Measurements from ENCODE around the gene ZNF837.

The ZNF837 gene

DNA sequence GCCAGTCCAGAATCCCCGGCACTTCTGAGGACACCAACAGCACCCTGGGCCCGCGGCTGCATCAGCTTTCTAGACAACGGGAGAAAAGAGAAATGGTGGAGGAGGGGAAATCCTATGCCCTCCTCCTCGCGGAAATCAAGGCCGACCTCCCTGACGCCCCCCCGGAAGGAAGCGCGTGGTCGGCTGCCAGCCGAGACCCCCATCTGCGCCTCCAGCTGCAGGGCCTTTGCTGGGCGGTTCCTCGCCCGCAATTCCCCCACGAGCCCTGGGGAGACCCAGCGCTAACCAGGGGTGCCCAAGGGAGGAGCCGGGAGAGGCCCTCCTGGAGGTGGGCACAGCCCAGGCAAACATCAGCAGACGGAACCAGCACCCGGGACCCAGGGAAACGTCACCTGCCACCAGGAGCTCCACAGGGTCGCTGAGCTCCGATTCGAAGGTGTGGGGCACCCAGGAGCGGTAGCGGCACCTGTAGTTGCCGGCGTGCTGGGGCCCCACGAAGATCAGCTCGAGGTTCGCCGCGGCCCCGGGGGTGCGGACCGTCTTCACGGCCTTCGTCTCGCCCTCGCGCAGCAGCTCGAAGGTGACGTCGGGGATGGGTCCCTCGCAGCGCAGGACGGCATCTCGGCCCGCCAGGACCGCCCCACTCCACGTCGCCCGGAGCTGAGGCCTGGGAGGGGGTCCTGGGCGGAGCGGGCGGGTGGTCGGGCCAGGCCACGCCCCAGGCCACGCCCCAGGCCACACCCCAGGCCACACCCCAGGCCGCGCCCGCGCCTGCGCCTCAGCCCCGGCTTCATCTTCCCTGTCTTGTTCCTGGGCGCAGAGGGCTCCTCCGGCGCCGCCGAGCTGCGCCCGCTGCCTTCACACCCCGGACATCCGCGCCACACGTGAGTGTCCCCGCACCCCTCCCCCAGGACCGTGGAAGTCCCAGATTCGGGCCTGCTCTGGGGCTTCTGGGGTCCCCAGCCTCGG lies 33.6 kb downstream of the ZNF837 start:
- peaks cover 9% of the 10 kb centered on the region for H3K27me3 ChIP-seq (ENCODE audit: control insufficient read depth, insufficient read depth, low read length)
- H3K36me3 ChIP-seq (ENCODE audit: control insufficient read depth, insufficient read depth, low read length): no peaks in the 10 kb centered on the region; the same call in 1 of the 2 replicates
- no peaks in the 10 kb centered on the region for H3K9me3 ChIP-seq (ENCODE audit: control insufficient read depth, insufficient read depth, low read length)
- no peak overlapping the region for H3K27ac ChIP-seq (ENCODE audit: low read depth, low read length)
- no peak overlapping the region; the same call in 1 of the 2 replicates for H3K9ac ChIP-seq (ENCODE audit: low read depth, low read length)
- H3K4me3 ChIP-seq (ENCODE audit: low read depth, low read length): peak overlapping the region; percentile 92
- H3K4me1 ChIP-seq (ENCODE audit: control insufficient read depth, insufficient read depth, low read length): no peaks in the 10 kb centered on the region

DNA sequence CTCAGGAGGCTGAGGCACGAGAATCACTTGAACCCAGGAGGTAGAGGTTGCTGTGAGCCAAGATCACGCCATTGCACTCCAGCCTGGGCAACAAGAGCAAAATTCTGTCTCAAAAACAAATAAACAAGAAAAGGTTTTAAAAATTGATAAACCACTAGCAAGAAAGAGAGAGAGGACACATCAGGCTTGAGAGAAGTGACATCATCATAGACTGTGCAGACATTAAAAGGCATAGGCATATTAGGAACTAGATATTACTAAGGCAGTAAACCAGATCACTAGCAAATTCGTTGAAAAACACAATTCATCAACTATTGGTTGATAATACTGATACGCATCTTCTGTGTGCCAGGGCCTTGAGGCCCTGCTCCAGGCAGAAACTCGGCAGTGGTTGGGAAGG lies 35.3 kb downstream of the ZNF837 start:
- Histone ChIP-seq H3K9ac (ENCODE audit: low read depth, low read length) (no peak overlapping the region), H3K4me1 (ENCODE audit: control insufficient read depth, insufficient read depth, low read length) (no peaks in the 10 kb centered on the region), H3K36me3 (ENCODE audit: control insufficient read depth, insufficient read depth, low read length) (no peaks in the 10 kb centered on the region; the same call in 1 of the 2 replicates), H3K9me3 (ENCODE audit: control insufficient read depth, insufficient read depth, low read length) (no peaks in the 10 kb centered on the region), H3K27me3 (ENCODE audit: control insufficient read depth, insufficient read depth, low read length) (peaks cover 9% of the 10 kb centered on the region), H3K27ac (ENCODE audit: low read depth, low read length) (no peak overlapping the region), H3K4me3 (ENCODE audit: low read depth, low read length) (no peak overlapping the region)

DNA sequence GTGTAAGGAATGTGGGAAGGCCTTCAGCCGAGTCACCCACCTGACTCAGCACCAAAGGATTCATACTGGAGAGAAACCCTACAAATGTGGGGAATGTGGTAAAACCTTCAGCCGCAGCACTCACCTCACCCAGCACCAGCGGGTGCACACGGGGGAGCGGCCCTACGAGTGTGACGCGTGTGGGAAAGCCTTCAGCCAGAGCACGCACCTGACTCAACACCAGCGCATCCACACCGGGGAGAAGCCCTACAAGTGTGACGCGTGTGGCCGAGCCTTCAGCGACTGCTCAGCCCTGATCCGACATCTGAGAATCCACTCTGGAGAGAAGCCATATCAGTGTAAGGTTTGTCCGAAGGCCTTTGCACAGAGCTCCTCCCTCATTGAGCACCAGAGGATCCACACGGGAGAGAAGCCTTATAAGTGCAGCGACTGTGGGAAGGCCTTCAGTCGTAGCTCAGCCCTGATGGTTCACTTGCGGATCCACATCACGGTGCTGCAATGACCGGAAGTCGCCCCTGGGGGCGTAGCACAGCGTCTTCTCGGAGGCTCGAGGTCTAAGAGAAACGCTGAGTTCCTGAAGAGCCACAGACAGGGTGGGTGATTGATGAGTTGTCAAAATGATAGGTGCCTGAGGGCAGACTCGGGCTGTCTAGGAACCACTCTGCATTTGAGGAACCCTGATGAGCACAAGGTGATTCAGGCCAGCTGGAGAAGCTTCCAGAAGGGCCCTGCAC lies 41.8 kb downstream of the ZNF837 start:
- Histone ChIP-seq H3K4me1 (ENCODE audit: control insufficient read depth, insufficient read depth, low read length) (no peaks in the 10 kb centered on the region), H3K36me3 (ENCODE audit: control insufficient read depth, insufficient read depth, low read length) (peaks cover 10% of the 10 kb centered on the region; the same call in 1 of the 2 replicates), H3K9ac (ENCODE audit: low read depth, low read length) (no peak overlapping the region), H3K9me3 (ENCODE audit: control insufficient read depth, insufficient read depth, low read length) (no peaks in the 10 kb centered on the region), H3K27ac (ENCODE audit: low read depth, low read length) (no peak overlapping the region), H3K27me3 (ENCODE audit: control insufficient read depth, insufficient read depth, low read length) (no peaks in the 10 kb centered on the region), H3K4me3 (ENCODE audit: low read depth, low read length) (no peak overlapping the region)

DNA sequence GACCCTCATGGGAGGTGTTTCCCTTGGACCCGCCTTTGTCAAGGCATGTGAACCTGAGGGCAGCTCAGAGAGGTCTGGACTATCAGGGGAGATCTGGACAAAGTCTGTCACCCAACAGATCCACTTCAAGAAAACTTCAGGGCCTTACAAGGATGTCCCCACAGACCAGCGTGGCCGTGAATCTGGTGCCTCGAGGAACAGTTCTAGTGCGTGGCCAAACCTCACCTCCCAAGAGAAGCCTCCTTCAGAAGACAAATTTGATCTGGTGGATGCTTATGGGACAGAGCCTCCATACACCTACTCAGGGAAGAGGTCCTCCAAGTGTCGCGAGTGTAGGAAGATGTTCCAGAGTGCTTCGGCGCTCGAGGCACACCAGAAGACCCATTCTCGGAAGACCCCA lies 42.5 kb downstream of the ZNF837 start:
- no peaks in the 10 kb centered on the region for H3K9me3 ChIP-seq (ENCODE audit: control insufficient read depth, insufficient read depth, low read length)
- no peak overlapping the region for H3K27ac ChIP-seq (ENCODE audit: low read depth, low read length)
- H3K4me1 ChIP-seq (ENCODE audit: control insufficient read depth, insufficient read depth, low read length): no peaks in the 10 kb centered on the region
- no peak overlapping the region for H3K9ac ChIP-seq (ENCODE audit: low read depth, low read length)
- H3K27me3 ChIP-seq (ENCODE audit: control insufficient read depth, insufficient read depth, low read length): no peaks in the 10 kb centered on the region
- H3K36me3 ChIP-seq (ENCODE audit: control insufficient read depth, insufficient read depth, low read length): peaks cover 10% of the 10 kb centered on the region; the same call in 1 of the 2 replicates
- H3K4me3 ChIP-seq (ENCODE audit: low read depth, low read length): no peak overlapping the region

- Histone ChIP-seq H3K27me3 (ENCODE audit: control insufficient read depth, insufficient read depth, low read length) (no peaks in the 10 kb centered on the region), H3K27ac (ENCODE audit: low read depth, low read length) (no peak overlapping the region), H3K4me1 (ENCODE audit: control insufficient read depth, insufficient read depth, low read length) (no peaks in the 10 kb centered on the region), H3K9ac (ENCODE audit: low read depth, low read length) (no peak overlapping the region), H3K9me3 (ENCODE audit: control insufficient read depth, insufficient read depth, low read length) (no peaks in the 10 kb centered on the region), H3K4me3 (ENCODE audit: low read depth, low read length) (no peak overlapping the region), H3K36me3 (ENCODE audit: control insufficient read depth, insufficient read depth, low read length) (peaks cover 10% of the 10 kb centered on the region; the same call in 1 of the 2 replicates)
These were observed 44.0 kb downstream of the ZNF837 start for GRCh38 chr19:58336820-58337219.

DNA sequence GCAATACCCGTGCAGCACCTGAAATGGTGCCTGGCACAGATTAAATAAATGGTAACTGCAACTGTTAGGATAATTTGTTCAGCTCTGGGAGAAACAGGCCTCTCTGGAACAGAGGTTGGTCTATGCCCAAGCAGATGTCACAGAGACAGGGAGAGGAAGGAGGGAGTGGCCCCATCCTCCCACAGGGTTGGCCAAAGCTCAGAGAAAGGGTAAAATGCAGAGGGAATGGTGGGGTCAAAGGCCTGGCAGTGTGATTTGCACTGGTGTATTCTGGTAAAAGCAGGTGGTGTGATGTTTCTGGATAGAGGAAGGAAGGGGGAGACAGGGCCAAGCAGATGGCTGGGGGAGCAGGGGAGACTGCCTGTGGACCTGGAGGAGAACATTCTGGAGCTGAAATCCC lies 44.6 kb downstream of the ZNF837 start:
- H3K36me3 ChIP-seq (ENCODE audit: control insufficient read depth, insufficient read depth, low read length): peaks cover 10% of the 10 kb centered on the region; the same call in 1 of the 2 replicates
- no peaks in the 10 kb centered on the region for H3K4me1 ChIP-seq (ENCODE audit: control insufficient read depth, insufficient read depth, low read length)
- H3K9ac ChIP-seq (ENCODE audit: low read depth, low read length): no peak overlapping the region
- no peaks in the 10 kb centered on the region for H3K27me3 ChIP-seq (ENCODE audit: control insufficient read depth, insufficient read depth, low read length)
- H3K9me3 ChIP-seq (ENCODE audit: control insufficient read depth, insufficient read depth, low read length): no peaks in the 10 kb centered on the region
- no peak overlapping the region for H3K4me3 ChIP-seq (ENCODE audit: low read depth, low read length)
- no peak overlapping the region for H3K27ac ChIP-seq (ENCODE audit: low read depth, low read length)

GRCh38 chr19:58335630-58336029 lies 45.2 kb downstream of the ZNF837 start:
- Histone ChIP-seq H3K9ac (ENCODE audit: low read depth, low read length) (no peak overlapping the region), H3K4me3 (ENCODE audit: low read depth, low read length) (no peak overlapping the region), H3K36me3 (ENCODE audit: control insufficient read depth, insufficient read depth, low read length) (peaks cover 10% of the 10 kb centered on the region; the same call in 1 of the 2 replicates), H3K9me3 (ENCODE audit: control insufficient read depth, insufficient read depth, low read length) (no peaks in the 10 kb centered on the region), H3K27me3 (ENCODE audit: control insufficient read depth, insufficient read depth, low read length) (no peaks in the 10 kb centered on the region), H3K27ac (ENCODE audit: low read depth, low read length) (no peak overlapping the region), H3K4me1 (ENCODE audit: control insufficient read depth, insufficient read depth, low read length) (no peaks in the 10 kb centered on the region)

DNA sequence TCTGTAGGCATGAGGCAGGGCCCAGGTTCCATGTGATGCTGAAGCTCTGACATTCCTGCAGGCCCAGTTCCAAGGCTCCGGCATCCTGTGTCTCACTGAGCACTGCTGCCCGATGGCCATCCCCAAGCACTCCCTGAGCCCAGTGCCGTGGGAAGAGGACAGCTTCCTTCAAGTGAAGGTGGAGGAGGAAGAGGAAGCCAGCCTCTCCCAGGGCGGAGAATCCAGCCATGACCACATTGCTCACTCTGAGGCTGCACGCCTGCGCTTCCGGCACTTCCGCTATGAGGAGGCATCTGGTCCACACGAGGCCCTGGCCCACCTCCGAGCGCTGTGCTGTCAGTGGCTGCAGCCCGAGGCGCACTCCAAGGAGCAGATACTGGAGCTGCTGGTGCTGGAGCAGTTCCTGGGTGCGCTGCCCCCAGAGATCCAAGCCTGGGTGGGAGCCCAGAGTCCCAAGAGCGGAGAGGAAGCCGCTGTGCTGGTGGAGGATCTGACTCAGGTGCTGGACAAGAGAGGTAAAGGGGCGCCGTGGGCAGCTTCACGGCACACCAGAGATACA lies 46.1 kb downstream of the ZNF837 start:
- Histone ChIP-seq H3K36me3 (ENCODE audit: control insufficient read depth, insufficient read depth, low read length) (peaks cover 10% of the 10 kb centered on the region; the same call in 1 of the 2 replicates), H3K27me3 (ENCODE audit: control insufficient read depth, insufficient read depth, low read length) (no peaks in the 10 kb centered on the region), H3K27ac (ENCODE audit: low read depth, low read length) (no peak overlapping the region), H3K4me1 (ENCODE audit: control insufficient read depth, insufficient read depth, low read length) (no peaks in the 10 kb centered on the region), H3K9ac (ENCODE audit: low read depth, low read length) (no peak overlapping the region), H3K4me3 (ENCODE audit: low read depth, low read length) (no peak overlapping the region), H3K9me3 (ENCODE audit: control insufficient read depth, insufficient read depth, low read length) (no peaks in the 10 kb centered on the region)

- Histone ChIP-seq H3K36me3 (ENCODE audit: control insufficient read depth, insufficient read depth, low read length) (no peaks in the 10 kb centered on the region), H3K27me3 (ENCODE audit: control insufficient read depth, insufficient read depth, low read length) (no peaks in the 10 kb centered on the region), H3K4me3 (ENCODE audit: low read depth, low read length) (no peak overlapping the region), H3K9me3 (ENCODE audit: control insufficient read depth, insufficient read depth, low read length) (no peaks in the 10 kb centered on the region), H3K27ac (ENCODE audit: low read depth, low read length) (no peak overlapping the region), H3K4me1 (ENCODE audit: control insufficient read depth, insufficient read depth, low read length) (no peaks in the 10 kb centered on the region), H3K9ac (ENCODE audit: low read depth, low read length) (no peak overlapping the region)
These were observed 48.1 kb downstream of the ZNF837 start for GRCh38 chr19:58332697-58333096.

DNA sequence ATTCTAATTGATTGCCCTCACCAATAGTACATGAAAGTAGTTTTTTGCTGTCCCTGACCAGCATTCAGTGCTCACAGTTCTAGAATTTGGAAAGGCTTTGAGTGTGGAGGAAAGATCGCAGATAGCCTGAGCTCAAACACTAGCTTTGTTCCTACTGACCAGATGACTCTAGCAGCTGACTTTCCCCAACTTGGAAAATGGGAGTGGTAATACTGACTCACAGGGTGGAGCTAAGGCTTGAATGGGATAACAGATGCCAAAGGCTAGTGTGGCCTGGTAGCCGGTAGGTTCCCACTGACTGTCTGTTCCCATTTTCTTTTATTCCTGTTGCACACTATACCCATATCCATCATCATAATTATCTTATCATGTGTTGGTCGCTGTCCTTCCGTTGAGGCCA lies 50.4 kb downstream of the ZNF837 start:
- no peak overlapping the region for H3K4me3 ChIP-seq (ENCODE audit: low read depth, low read length)
- H3K27ac ChIP-seq (ENCODE audit: low read depth, low read length): no peak overlapping the region
- no peaks in the 10 kb centered on the region for H3K27me3 ChIP-seq (ENCODE audit: control insufficient read depth, insufficient read depth, low read length)
- no peaks in the 10 kb centered on the region for H3K36me3 ChIP-seq (ENCODE audit: control insufficient read depth, insufficient read depth, low read length)
- H3K4me1 ChIP-seq (ENCODE audit: control insufficient read depth, insufficient read depth, low read length): 0 out of 2 replicates have a peak, but pooled peaks cover 4% of the 10 kb centered on the region
- no peak overlapping the region for H3K9ac ChIP-seq (ENCODE audit: low read depth, low read length)
- no peaks in the 10 kb centered on the region for H3K9me3 ChIP-seq (ENCODE audit: control insufficient read depth, insufficient read depth, low read length)

Data from HUES48 (cell line).